ENCODE results near the gene ERC2.

ERC2 gene

DNA sequence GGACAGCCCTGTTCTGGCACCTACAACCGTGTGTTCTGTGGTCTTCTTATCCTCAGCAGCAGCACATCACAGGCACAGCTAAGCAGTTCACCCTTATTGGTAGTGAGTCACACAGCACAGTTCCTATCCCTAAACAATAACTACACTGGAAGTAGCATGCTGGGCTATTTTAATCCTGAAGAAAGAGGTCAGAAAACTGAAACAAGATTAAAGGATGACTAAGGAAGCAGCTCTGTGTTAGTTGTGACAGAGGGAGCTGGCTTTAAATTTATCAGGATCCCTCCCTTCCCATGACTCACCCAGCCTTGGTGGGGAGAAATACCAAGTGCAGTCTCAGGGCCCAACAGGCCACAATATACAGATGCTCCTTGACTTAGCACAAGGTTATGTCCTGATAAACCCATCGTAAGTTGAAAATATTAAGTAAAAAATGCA, 144.3 kb downstream of the ERC2 start:
- no peak overlapping the region for H4K8ac ChIP-seq (ENCODE audit: low read depth, low read length)
- no peak overlapping the region for H3K23ac ChIP-seq (ENCODE audit: low read length)
- H3K4me3 ChIP-seq (ENCODE audit: low read depth, low read length): no peak overlapping the region
- H2BK120ac ChIP-seq (ENCODE audit: insufficient read depth, low read length, poor library complexity): no peak overlapping the region
- no peak overlapping the region for H3K27ac ChIP-seq (ENCODE audit: low read depth, low read length)
- H3K14ac ChIP-seq (ENCODE audit: low read length): no peak overlapping the region
- no peaks in the 10 kb centered on the region for H3K4me1 ChIP-seq (ENCODE audit: control insufficient read depth in 1 of 2, insufficient read depth in 2 of 2, low read length in 2 of 2)
- WGBS (ENCODE audit: extremely low coverage, insufficient coverage, insufficient read length): no CpG with 5 or more reads among the region's 2 CpGs
- H3K36me3 ChIP-seq (ENCODE audit: control insufficient read depth in 1 of 2, insufficient read depth in 2 of 2, low read length in 2 of 2): no peaks in the 10 kb centered on the region
- H2AFZ ChIP-seq (ENCODE audit: insufficient read depth, low read length, poor library complexity): no peak overlapping the region
- no peak overlapping the region for H3K9ac ChIP-seq (ENCODE audit: low read length)
- no peaks in the 10 kb centered on the region for H3K79me1 ChIP-seq (ENCODE audit: low read length)
- H3K18ac ChIP-seq (ENCODE audit: low read length): no peak overlapping the region
- H3K27me3 ChIP-seq (ENCODE audit: insufficient read depth, low read length): no peaks in the 10 kb centered on the region
- H3K4me2 ChIP-seq (ENCODE audit: low read length): no peak overlapping the region
- no peak overlapping the region for H2BK5ac ChIP-seq (ENCODE audit: low read depth, low read length, poor library complexity)
- no peak overlapping the region for H2BK12ac ChIP-seq (ENCODE audit: low read length)
- DNase-seq: peak in 1 of 2 donors; percentile 5
- H3K79me2 ChIP-seq (ENCODE audit: control insufficient read depth, insufficient read depth, low read length, poor library complexity): no peaks in the 10 kb centered on the region
- no peak overlapping the region for H4K12ac ChIP-seq (ENCODE audit: low read depth, low read length)
- no peak overlapping the region for H3K4ac ChIP-seq (ENCODE audit: low read depth, low read length)
- no peaks in the 10 kb centered on the region for H3K9me3 ChIP-seq (ENCODE audit: insufficient read depth, low read depth, low read length)
- H2AK5ac ChIP-seq (ENCODE audit: low read length): no peak overlapping the region
- H4K91ac ChIP-seq (ENCODE audit: low read depth, low read length): no peak overlapping the region

DNA sequence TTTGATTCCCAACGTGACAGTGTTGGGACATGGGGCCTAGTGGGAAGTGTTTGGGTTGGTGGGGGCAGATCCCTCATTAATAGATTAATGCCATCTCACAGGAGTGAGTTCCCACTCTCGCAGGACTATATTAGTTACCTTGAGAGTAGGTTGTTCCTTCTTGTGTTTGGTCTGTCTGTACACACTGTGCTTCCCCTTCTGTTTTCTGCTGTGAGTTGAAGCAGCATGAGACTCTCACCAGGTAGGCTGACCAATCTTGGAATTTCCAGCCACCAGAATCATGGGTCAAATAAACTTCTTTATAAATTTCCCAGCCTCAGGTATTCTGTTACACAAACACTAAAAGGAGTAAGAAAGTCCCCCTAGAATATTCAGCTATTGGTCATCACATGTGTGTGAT, 145.4 kb downstream of the ERC2 start:
- Histone ChIP-seq H4K12ac (ENCODE audit: low read depth, low read length) (no peak overlapping the region), H2AFZ (ENCODE audit: insufficient read depth, low read length, poor library complexity) (no peak overlapping the region), H3K18ac (ENCODE audit: low read length) (no peak overlapping the region), H2BK12ac (ENCODE audit: low read length) (no peak overlapping the region), H3K9me3 (ENCODE audit: insufficient read depth, low read depth, low read length) (no peaks in the 10 kb centered on the region), H3K79me2 (ENCODE audit: control insufficient read depth, insufficient read depth, low read length, poor library complexity) (no peaks in the 10 kb centered on the region), H3K4me3 (ENCODE audit: low read depth, low read length) (no peak overlapping the region), H3K36me3 (ENCODE audit: control insufficient read depth in 1 of 2, insufficient read depth in 2 of 2, low read length in 2 of 2) (no peaks in the 10 kb centered on the region), H4K8ac (ENCODE audit: low read depth, low read length) (no peak overlapping the region), H2BK5ac (ENCODE audit: low read depth, low read length, poor library complexity) (no peak overlapping the region), H3K79me1 (ENCODE audit: low read length) (no peaks in the 10 kb centered on the region), H3K23ac (ENCODE audit: low read length) (no peak overlapping the region), H3K27me3 (ENCODE audit: insufficient read depth, low read length) (no peaks in the 10 kb centered on the region), H3K4ac (ENCODE audit: low read depth, low read length) (no peak overlapping the region), H3K4me2 (ENCODE audit: low read length) (no peak overlapping the region), H3K27ac (ENCODE audit: low read depth, low read length) (no peak overlapping the region), H2AK5ac (ENCODE audit: low read length) (no peak overlapping the region), H3K9ac (ENCODE audit: low read length) (no peak overlapping the region), H3K4me1 (ENCODE audit: control insufficient read depth in 1 of 2, insufficient read depth in 2 of 2, low read length in 2 of 2) (no peaks in the 10 kb centered on the region), H2BK120ac (ENCODE audit: insufficient read depth, low read length, poor library complexity) (no peak overlapping the region), H4K91ac (ENCODE audit: low read depth, low read length) (no peak overlapping the region), H3K14ac (ENCODE audit: low read length) (no peak overlapping the region)
- WGBS (ENCODE audit: extremely low coverage, insufficient coverage, insufficient read length): no CpG with 5 or more reads among the region's 2 CpGs
- no peak for DNase-seq

DNA sequence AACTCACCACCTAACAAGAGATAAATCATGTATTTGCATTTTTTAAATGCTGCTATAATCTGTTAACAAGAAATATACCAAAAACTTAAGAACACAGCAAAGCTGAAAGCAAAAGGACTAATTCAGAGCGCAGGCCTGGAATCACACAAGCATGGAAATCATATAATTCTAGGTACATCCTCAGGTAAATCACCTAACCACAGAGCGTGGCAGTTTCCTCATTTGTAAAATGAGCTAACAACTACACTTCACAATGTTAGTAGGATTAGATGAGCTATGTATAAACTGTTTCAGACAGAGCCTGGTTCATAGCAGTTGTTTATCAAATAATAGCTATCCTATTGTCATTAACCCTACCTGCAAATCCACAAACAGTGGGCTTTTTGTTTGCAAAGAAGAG, 146.4 kb downstream of the ERC2 start:
- Histone ChIP-seq H3K36me3 (ENCODE audit: control insufficient read depth in 1 of 2, insufficient read depth in 2 of 2, low read length in 2 of 2) (no peaks in the 10 kb centered on the region), H4K91ac (ENCODE audit: low read depth, low read length) (no peak overlapping the region), H3K14ac (ENCODE audit: low read length) (no peak overlapping the region), H2BK120ac (ENCODE audit: insufficient read depth, low read length, poor library complexity) (no peak overlapping the region), H2BK5ac (ENCODE audit: low read depth, low read length, poor library complexity) (no peak overlapping the region), H2AK5ac (ENCODE audit: low read length) (no peak overlapping the region), H3K4me1 (ENCODE audit: control insufficient read depth in 1 of 2, insufficient read depth in 2 of 2, low read length in 2 of 2) (no peaks in the 10 kb centered on the region), H3K23ac (ENCODE audit: low read length) (no peak overlapping the region), H3K4ac (ENCODE audit: low read depth, low read length) (no peak overlapping the region), H3K4me3 (ENCODE audit: low read depth, low read length) (no peak overlapping the region), H3K79me1 (ENCODE audit: low read length) (no peaks in the 10 kb centered on the region), H3K79me2 (ENCODE audit: control insufficient read depth, insufficient read depth, low read length, poor library complexity) (no peaks in the 10 kb centered on the region), H3K4me2 (ENCODE audit: low read length) (no peak overlapping the region), H3K27ac (ENCODE audit: low read depth, low read length) (no peak overlapping the region), H3K9ac (ENCODE audit: low read length) (no peak overlapping the region), H3K9me3 (ENCODE audit: insufficient read depth, low read depth, low read length) (no peaks in the 10 kb centered on the region), H3K18ac (ENCODE audit: low read length) (no peak overlapping the region), H4K12ac (ENCODE audit: low read depth, low read length) (no peak overlapping the region), H2BK12ac (ENCODE audit: low read length) (no peak overlapping the region), H4K8ac (ENCODE audit: low read depth, low read length) (no peak overlapping the region), H3K27me3 (ENCODE audit: insufficient read depth, low read length) (no peaks in the 10 kb centered on the region), H2AFZ (ENCODE audit: insufficient read depth, low read length, poor library complexity) (no peak overlapping the region)
- no peak for DNase-seq
- WGBS (ENCODE audit: extremely low coverage, insufficient coverage, insufficient read length): no CpG with 5 or more reads among the region's 2 CpGs

DNA sequence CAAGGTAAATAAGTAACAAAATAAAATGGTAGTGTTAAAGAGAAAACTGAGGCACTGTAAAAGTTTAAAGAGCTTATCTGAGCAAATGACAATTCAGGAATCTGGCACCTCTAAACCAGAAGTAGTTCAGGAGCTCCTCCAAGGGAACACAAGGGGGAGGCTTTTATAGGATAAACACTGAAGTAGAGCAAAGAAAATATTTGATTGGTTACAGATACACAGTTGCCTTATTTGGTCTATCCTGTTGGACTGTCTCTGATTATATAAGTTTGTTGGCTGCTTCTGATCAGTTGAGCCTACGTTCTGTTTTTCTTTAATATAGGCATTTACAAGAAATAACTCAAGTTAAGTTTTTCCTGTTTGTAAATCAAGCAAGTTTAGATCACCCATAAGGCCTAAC, 146.9 kb downstream of the ERC2 start:
- Histone ChIP-seq H2AFZ (ENCODE audit: insufficient read depth, low read length, poor library complexity) (no peak overlapping the region), H3K36me3 (ENCODE audit: control insufficient read depth in 1 of 2, insufficient read depth in 2 of 2, low read length in 2 of 2) (no peaks in the 10 kb centered on the region), H2BK120ac (ENCODE audit: insufficient read depth, low read length, poor library complexity) (no peak overlapping the region), H3K14ac (ENCODE audit: low read length) (no peak overlapping the region), H3K9ac (ENCODE audit: low read length) (no peak overlapping the region), H4K91ac (ENCODE audit: low read depth, low read length) (no peak overlapping the region), H3K4me2 (ENCODE audit: low read length) (no peak overlapping the region), H3K4ac (ENCODE audit: low read depth, low read length) (no peak overlapping the region), H3K4me3 (ENCODE audit: low read depth, low read length) (no peak overlapping the region), H3K27ac (ENCODE audit: low read depth, low read length) (no peak overlapping the region), H3K18ac (ENCODE audit: low read length) (no peak overlapping the region), H2AK5ac (ENCODE audit: low read length) (no peak overlapping the region), H4K8ac (ENCODE audit: low read depth, low read length) (no peak overlapping the region), H3K27me3 (ENCODE audit: insufficient read depth, low read length) (no peaks in the 10 kb centered on the region), H2BK5ac (ENCODE audit: low read depth, low read length, poor library complexity) (no peak overlapping the region), H3K79me1 (ENCODE audit: low read length) (no peaks in the 10 kb centered on the region), H3K4me1 (ENCODE audit: control insufficient read depth in 1 of 2, insufficient read depth in 2 of 2, low read length in 2 of 2) (no peaks in the 10 kb centered on the region), H4K12ac (ENCODE audit: low read depth, low read length) (no peak overlapping the region), H3K23ac (ENCODE audit: low read length) (no peak overlapping the region), H3K9me3 (ENCODE audit: insufficient read depth, low read depth, low read length) (no peaks in the 10 kb centered on the region), H3K79me2 (ENCODE audit: control insufficient read depth, insufficient read depth, low read length, poor library complexity) (no peaks in the 10 kb centered on the region), H2BK12ac (ENCODE audit: low read length) (no peak overlapping the region)
- WGBS (ENCODE audit: extremely low coverage, insufficient coverage, insufficient read length): no CpG with 5 or more reads among the region's 1 CpG
- no peak for DNase-seq
